Astrocyte (in vitro differentiated cells and primary cell): Measurements from ENCODE around the gene SMIM21.

Experiments
- EZH2 ChIP-seq: IDR thresholded peaks from 2 replicates; pipeline ENCODE4 v1.6.1; 2012; ENCODE audit warnings: mild to moderate bottlenecking, low read length, inconsistent platforms; ENCODE audit not compliant: insufficient read depth
- TF ChIP-seq, protein P1 (sequence below): IDR thresholded peaks from 2 replicates; pipeline ENCODE4 v1.5.1; 2011; ENCODE audit warnings: low read depth, mild to moderate bottlenecking, inconsistent platforms, low read length, moderate library complexity; ENCODE audit not compliant: insufficient read depth

DNA sequence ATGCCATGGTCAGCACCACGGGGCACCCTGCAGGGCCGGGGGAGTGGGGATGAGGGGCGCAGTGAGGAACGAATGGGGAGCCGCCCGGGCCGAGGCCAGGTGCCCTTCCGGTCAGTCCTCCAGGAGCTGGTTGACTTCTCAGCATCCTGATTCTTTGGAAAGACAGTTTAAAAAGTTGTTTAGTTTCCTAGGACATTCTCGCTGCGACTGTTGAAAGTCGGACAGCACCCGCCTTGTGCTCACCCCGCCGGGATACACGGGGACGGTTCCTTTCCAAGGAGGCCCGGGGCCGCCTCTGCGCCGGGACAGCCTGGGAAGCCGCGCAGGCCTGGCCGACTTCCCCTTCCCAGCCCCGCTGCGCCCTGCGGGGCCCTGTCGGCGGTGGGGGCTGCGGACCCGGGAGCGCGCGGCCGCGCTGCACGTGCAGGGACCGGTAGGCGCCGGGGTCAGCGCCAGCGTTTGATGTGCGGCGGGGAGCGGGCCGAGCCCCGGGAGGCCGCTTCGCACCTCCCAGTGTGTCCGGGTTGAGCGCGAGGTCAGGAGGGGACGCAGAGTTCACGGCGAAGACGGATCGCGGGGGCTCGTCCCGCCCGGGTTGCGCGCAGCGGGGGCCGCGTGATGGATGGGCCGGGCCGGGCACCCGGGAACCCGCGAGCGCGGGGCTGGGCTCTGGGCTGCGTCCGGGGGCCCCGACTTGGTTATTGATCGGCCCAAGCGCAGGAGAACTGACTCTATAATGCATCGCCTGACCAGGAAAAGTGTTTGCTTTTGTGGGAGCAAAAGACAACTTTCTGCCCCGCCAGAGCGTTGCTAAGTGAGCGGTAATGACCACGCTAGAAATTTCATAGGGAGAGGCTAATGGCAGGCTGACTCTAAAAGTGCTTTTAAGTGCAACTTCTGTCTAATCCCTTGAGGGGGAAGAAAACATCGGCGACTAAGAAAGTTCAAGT is 28.0 kb upstream of the SMIM21 start:
- TF ChIP-seq, protein P1, sequence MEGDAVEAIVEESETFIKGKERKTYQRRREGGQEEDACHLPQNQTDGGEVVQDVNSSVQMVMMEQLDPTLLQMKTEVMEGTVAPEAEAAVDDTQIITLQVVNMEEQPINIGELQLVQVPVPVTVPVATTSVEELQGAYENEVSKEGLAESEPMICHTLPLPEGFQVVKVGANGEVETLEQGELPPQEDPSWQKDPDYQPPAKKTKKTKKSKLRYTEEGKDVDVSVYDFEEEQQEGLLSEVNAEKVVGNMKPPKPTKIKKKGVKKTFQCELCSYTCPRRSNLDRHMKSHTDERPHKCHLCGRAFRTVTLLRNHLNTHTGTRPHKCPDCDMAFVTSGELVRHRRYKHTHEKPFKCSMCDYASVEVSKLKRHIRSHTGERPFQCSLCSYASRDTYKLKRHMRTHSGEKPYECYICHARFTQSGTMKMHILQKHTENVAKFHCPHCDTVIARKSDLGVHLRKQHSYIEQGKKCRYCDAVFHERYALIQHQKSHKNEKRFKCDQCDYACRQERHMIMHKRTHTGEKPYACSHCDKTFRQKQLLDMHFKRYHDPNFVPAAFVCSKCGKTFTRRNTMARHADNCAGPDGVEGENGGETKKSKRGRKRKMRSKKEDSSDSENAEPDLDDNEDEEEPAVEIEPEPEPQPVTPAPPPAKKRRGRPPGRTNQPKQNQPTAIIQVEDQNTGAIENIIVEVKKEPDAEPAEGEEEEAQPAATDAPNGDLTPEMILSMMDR, result no peak
- TF ChIP-seq EZH2, result peak; percentile 9
